ENCODE results near the gene PROSER3.

Gene PROSER3

GRCh38 chr19:35755550-35756376 is 2.2 kb upstream of the PROSER3 start:
- no peak for TF ChIP-seq YY1 (IDR thresholded peaks at IDR 0.05; ENCODE audit: low read depth)
- no peak for TF ChIP-seq EGR1 (IDR thresholded peaks at IDR 0.05)
- TF ChIP-seq NFIC (IDR thresholded peaks at IDR 0.05), result no peak
- no peak for TF ChIP-seq EP300 (IDR thresholded peaks at IDR 0.05; ENCODE audit: borderline replicate concordance)
- no peak for TF ChIP-seq MAX (IDR thresholded peaks at IDR 0.05)

- TF ChIP-seq CREB1 (IDR thresholded peaks at IDR 0.05; ENCODE audit: low read depth) (no peak), REST (IDR thresholded peaks at IDR 0.05; ENCODE audit: low read depth) (no peak), EP300 (IDR thresholded peaks at IDR 0.05; ENCODE audit: borderline replicate concordance) (no peak)
Measured at GRCh38 chr19:35756377-35757230, 1.4 kb upstream of the PROSER3 start, which contains the start of gene HSPB6. TSS of gene HSPB6 (minus strand) at chr19:35757029. CDS start at chr19:35757008, 21 bp downstream.

- TF ChIP-seq USF1 (IDR thresholded peaks at IDR 0.05) (no peak), TAF1 (IDR thresholded peaks at IDR 0.05; ENCODE audit: low read depth) (no peak), ZBTB7A (IDR thresholded peaks at IDR 0.05; ENCODE audit: low read depth) (no peak), EGR1 (IDR thresholded peaks at IDR 0.05) (no peak), RAD21 (IDR thresholded peaks at IDR 0.05; ENCODE audit: low read depth) (no peak), NFIC (IDR thresholded peaks at IDR 0.05) (no peak), MAX (IDR thresholded peaks at IDR 0.05) (no peak), EP300 (IDR thresholded peaks at IDR 0.05; ENCODE audit: borderline replicate concordance) (no peak), CEBPB (IDR thresholded peaks at IDR 0.05) (no peak), CREB1 (IDR thresholded peaks at IDR 0.05; ENCODE audit: low read depth) (no peak), TEAD4 (IDR thresholded peaks at IDR 0.05) (no peak), FOXM1 (IDR thresholded peaks at IDR 0.05; ENCODE audit: borderline replicate concordance, low read depth) (no peak), TCF12 (IDR thresholded peaks at IDR 0.05; ENCODE audit: low read depth) (no peak), YY1 (IDR thresholded peaks at IDR 0.05; ENCODE audit: low read depth) (no peak), REST (IDR thresholded peaks at IDR 0.05; ENCODE audit: low read depth) (no peak)
Measured at GRCh38 chr19:35757231-35757748, 686 bp upstream of the PROSER3 start.

GRCh38 chr19:35759697-35760096 is 1.7 kb downstream of the PROSER3 start:
- TF ChIP-seq TEAD4 (IDR thresholded peaks at IDR 0.05) (no peak), EP300 (IDR thresholded peaks at IDR 0.05; ENCODE audit: borderline replicate concordance) (no peak), CREB1 (IDR thresholded peaks at IDR 0.05; ENCODE audit: low read depth) (no peak), REST (IDR thresholded peaks at IDR 0.05; ENCODE audit: low read depth) (no peak), FOXM1 (IDR thresholded peaks at IDR 0.05; ENCODE audit: borderline replicate concordance, low read depth) (no peak)

Measured in Ishikawa (cell line).